Activated CD8-positive, alpha-beta memory T cell treated with anti-CD3 and anti-CD28 coated beads, Interleukin-2, amount 50 U/mL, for 48 hours (primary cell): ENCODE measurements around the gene OPCML.

Source experiments
- DNase-seq: peaks from one replicate; pipeline ENCODE4 v3.0.0-alpha.2; 2020

OPCML gene

DNA sequence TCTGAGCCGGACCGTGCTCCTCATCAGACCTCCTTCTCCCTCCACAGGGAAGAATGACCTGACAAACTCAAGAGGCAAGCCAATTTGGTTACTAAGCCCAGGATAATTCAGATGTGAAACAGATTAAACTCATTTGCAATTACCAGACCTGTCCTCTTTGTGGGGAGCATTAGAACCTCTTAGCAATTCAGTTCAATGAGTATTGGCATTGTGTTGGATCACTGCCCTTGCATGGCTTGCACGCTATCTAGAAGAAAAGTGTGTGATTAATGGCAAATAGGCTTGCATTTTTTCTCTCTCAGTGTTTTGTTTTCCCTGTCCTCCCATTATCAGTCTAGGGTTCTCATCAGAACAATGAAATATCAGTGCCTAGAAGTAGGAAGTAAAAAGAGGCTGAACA, 365.6 kb downstream of the OPCML start:
- no peak for DNase-seq

DNA sequence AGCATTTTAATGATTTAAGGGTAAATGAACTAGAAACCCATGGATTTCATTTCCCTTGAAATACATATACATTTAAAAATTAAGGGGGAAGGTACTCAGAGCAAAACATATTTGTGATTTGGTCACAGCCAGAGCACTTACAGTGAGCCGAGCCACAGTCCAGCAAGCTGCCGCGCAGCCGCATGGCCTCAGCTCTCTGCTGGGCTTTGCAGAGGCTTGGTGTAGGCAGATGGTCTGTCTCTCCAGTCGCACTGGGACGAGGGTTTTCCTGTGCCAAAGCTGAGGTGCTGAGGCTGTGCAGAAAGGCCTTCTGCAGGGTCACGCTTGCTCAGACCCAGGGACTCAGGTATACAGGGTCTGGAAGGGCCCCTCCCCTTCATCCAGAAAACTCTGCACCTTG, 367.3 kb downstream of the OPCML start:
- DNase-seq: no peak

DNA sequence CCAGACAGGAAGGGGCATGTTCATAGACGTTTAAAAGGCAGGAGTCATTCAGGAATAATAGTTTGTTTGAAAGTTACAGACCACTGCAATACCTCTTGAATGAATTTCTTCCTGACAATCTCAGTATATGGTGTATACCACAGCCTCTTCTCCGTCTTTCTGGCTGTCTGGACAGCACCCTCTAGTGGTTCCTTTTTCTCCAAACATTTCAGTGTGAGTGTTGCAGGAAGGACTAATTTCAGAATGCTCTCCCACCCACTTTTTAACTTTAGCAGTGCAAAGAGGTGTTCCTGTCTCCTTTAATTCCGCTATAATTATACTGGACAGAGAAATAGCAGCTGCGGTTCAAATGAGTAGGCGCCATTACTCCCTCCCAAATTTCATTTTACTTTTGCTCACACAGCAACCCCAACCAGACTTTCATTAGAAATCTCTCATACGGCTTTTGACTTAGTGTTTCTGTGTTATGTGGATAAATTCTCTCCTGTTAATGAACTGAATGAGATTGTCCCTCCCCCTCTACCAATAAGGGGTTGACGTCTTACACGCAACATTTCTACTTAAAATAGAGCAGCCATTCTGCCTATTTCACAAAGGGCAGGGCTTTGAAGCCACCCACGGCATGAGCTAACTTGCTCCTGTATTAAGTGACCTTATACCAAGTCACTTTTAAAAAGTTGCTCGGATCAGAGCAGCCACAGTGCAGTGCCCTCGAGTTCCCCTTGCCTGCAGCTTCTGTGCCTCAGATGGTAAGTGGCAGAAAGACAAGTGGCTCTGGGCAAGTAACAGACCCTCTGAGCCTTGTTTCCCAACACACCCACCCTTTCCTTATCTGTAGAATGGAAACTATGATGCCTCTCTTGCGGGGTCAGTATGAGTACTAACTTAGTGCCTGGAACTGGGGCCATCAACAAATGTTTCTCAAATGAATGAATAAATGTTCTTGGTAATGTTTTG, 368.6 kb downstream of the OPCML start:
- DNase-seq: no peak

DNA sequence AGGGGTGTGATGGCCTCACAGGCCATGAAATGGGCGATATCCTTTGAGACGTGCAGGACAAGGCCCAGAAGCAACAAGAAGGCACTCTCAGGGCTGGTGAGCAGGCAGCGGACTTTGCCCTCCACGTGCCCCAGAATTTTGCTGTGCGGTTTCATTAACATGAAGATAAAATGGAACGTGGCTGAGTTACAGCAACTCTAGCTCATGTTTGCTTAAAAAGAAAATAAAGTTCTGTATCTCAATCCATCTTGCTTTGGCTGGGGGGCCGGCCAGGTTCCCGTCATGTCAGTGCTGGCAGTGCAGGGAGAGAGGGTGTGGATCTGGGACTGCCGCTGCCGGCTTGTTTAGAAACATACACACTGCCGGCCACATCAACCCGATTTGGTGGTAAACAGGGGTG, 370.1 kb downstream of the OPCML start:
- DNase-seq: no peak

DNA sequence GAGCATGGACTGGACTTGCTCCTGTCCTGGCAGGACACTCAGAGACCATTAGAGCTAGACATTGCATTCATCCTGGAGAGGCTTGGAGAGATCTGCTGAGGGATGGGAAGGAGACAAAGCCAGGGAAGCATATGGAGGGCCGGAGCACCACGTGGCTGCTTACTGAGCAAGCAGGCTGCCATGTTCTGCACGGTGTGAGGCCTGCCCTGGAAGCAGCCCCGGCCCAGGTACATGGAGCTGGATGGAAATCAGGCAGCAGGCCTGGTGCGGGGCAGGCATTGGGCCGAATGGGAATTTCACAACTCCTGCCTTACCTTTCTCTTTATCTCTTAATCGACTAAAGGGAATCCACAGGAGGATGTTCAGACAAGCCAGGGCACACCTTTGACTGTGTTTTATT, 371.5 kb downstream of the OPCML start:
- no peak for DNase-seq

DNA sequence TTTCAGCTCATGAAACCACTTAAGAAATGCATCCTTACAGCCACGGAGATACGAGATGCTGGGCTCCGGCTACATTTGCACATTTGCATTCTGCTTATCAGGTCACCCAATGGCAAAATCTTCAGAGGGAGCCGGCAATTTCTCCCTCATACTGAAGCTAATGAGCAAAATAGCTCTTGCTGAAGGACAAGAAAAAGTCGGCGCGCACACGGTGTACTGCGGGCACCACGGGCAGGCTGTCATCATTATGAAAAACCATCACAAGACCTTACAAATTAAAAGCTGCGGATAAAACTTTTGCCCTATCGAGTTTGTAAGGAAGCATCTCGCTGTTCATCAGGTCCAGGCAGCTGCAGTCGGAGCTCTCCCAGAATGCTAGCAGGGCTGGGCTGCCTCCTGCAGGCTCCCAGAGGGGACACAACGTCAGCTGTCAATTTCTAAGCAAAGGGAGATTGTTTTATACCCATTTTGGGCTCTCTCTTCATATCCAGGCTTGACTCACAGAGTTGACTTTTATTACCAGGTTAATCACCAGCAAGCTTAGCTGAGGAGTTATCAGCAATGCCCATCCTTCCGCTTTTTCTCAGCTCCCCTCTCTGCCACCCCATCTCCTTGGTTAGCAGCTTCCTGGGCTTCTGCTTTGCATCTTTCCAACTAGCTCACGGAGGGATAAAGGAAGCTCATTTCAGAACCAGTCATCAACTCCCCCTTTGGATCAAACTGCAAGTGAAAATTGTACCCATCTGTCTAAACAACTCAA, 375.1 kb downstream of the OPCML start:
- DNase-seq: no peak

DNA sequence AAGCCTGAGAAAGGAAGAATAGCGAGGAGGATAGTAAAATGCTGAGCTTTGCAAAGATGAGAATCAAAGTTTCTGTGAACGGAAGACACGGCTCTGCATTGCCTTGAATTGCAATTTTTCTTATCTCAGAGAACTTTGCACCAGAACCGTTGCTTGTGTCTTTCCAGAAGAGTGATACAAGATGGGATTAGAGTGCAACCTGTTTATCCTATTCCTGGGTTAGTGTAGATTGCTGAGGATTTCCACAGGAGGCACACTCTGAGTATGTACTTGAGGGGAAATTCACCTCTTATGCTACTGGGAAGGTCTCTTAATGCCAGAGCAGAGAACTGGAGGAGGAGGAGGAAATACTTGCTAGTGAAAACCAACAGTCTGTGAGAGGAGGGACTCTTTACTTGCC, 377.5 kb downstream of the OPCML start:
- no peak for DNase-seq

DNA sequence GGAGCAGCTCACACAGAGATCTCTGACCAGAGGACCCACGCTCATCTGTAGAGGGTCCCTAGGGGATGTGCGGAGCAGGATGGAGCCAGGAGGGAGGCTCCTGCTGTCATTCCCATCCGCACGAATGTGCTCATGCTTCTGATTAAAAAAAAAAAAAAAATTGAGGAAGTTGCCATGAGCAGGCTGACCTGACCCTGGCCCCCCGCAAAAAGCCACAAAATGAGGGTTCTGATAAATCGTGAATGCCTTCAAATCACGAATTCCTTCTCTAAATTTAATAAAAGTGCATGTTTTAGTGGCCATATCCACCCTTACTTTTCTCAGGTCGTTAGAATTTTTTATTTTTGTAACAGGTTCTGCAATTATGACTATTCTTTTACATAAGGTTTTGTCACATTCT, 378.2 kb downstream of the OPCML start:
- no peak for DNase-seq

DNA sequence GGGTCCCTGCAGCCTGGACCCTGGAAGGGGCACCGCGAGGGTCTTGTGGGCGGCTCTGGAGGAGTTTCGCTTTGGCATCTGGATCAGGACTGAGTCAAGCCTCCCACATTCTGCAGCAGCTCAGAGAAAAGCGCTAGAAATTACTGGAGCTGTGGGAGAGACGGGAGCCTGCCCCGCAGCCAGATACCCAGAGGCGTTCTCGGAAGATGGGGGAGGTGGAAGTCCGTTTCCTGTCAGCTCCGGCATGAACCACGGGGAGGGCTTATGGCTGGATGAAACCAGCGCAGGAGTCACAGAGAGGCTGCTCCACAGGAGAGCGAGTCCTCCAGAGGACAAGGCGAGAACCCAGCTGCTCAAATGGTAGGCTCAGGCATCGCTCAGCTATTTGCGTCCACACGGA, 379.3 kb downstream of the OPCML start:
- no peak for DNase-seq

DNA sequence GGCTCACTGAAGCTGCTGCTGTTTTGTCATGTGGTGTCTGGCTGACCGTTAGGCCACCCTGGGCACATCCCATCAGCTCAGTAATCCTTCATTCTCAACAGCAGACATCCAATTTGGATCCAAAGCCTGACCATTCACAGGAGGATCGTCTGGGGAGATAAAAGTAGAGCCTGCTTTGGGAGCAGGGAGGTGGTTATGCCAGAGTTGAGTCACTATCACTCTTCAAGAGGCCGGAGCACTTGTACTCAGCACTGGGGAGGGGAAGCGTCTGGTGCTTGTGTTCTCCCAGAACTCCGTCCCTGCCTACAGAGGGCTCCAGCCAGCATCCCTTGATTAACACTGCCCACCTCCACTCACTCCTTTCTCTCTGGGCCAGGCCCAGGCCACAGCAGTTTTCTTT, 382.6 kb downstream of the OPCML start:
- no peak for DNase-seq

DNA sequence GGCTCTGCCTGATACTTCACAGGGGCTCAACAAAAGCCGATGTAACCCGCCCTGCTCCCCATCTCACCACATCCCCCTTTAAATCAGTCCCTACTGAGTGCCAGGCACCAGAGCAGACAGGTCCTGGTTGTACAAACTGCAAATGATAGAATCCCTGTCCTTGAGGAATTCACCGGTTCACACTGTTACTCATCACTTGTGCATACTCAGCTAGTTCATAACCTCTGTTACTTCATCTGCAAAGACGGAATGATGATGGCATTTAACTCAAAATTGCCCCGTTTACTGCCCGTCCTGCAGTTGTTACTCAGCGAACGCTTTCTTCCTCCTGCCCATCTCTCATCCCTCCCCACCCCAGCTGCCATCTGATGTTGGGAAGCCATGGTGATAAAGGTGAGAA, 384.7 kb downstream of the OPCML start:
- DNase-seq: no peak

DNA sequence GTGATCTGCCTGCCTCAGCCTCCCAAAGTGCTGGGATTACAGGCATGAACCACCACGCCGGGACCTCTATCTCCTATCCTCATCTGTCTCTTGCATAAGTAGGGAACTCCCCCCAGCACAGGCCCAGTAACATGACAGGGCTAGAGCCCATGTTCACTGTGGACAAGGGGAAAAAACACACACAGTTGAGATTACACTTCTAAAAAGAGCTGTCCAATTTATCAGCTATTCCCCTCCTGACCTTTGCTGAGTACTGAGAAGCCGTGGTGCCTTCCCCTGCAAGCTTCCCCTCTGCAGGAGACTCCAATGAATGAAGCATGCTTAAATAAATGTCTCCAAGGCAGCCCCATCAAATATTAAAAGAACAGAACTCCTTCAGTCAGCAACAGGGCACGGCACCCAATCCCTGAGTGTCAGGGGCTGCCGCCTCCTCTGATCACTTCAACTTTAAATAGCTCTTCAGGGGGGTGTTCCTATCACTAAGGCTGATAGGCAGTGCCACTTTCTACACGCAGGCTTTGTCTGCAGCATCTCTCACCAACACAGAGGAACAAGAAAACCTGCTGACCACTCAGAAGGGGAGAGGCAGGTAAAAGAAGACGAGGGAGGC, 385.5 kb downstream of the OPCML start:
- DNase-seq: no peak

DNA sequence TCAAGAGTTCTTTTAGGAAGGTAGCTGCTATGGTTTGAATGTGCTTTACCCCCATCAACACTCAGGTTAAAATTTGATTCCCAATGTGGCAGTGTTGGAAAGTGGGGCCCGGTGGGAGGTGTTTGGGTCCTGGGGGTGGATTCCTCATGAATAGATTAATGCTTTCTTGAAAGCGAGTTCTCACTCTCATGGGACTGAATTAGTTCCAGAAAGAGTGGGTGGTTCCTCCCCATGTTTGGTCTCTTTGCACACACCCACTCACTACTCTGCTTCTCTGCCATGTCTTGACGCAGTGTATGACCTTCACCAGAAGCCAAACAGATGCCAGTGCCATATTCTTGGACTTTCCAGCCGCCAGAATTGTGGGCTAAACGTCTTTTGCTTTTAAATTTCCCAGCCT, 394.4 kb downstream of the OPCML start:
- DNase-seq: no peak

DNA sequence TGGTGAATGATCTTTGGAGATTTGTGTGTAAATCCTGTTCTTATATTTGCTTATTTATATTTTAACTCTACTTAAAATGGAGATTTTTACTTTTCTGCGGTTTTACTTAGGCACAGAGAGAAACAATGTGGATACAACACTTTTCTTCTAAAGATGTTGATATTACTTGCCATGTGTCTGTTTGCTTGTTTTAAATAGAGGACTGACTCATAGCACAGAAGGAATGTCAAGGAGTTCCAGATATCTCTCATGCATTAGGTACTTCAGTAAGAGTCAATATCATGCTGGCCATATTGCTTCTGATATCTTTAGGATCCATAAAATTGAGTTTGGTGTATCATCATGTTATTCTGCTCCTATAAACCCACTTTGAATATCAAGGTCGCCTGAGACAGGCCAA, 395.0 kb downstream of the OPCML start:
- DNase-seq: no peak

DNA sequence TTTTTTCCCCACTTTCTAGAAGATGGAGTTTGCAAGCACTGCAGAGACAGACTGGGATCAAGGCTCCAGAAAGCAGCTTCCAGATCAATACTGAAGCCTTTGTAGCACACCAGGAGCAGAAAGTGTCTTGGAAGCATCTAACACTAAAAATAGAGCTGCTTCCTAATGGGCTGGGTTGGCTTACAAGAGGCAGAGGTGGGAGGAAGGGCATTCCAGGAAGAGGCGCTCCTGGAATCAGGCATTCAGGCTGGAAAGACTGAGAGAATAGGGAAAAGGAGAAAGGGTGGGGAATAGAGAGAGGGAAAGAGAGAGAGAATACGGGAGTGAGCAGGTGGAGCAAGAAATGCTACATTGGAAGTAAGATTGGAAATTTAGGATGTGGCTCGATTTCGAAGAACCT, 395.9 kb downstream of the OPCML start:
- DNase-seq: no peak

DNA sequence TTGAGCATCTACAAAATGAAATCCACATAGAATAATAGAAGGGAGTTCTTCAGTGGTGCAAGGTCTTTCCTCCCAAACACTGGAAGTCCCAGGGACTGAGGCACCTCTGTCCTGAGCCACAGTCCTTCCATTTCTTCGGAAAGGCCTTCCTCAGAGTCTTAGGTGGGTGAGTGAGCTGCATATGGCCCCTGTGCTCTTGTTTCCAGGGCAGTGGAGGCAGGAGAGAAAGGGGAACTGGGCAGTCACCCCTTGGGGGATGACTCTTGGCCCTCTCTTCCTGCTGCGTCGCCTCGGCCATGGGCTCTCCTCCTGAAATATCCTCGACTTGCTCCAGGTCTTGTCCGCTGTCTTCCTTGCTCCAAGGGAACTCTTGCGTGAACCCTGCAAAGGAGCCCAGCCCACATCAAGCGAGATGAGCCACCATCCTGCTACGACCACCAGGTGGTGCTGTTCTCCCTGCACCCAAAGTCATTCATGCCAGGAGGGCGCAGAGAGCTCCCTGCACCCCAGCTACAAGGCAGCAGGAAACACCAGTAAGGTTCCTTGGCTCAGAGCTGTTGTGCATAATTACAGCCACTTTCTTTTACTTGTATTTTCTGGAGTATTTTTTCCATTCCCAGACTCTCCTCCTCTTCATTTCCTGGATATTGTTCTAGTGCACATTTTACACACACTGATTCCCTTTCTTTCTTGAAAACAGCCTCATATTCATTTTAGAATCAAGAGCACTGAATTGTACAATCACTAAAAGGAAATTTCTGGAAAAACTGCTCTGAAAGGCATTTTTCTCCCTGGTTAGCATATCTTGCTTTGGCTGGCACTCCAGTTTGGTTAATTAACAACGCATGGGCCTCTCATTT, 397.8 kb downstream of the OPCML start:
- peak; percentile 72 for DNase-seq

DNA sequence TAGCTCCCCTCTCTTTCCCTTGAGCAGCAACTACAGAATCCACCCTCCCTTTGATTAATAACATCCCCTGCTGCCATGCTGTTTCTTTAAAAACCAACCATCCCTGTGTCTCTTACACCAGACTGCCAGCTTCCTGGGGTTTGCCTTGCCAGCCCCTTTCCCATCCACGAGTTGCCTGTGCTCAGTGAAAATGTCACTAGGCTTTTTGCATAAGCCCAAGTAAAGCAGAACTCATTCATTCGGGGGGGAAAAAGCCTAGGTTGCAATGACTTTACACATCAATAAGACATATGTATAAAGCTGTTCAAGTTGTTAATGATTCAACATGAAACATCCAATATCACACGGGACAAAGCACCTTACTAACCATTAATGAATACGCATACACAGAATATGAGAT, 398.7 kb downstream of the OPCML start:
- no peak for DNase-seq

DNA sequence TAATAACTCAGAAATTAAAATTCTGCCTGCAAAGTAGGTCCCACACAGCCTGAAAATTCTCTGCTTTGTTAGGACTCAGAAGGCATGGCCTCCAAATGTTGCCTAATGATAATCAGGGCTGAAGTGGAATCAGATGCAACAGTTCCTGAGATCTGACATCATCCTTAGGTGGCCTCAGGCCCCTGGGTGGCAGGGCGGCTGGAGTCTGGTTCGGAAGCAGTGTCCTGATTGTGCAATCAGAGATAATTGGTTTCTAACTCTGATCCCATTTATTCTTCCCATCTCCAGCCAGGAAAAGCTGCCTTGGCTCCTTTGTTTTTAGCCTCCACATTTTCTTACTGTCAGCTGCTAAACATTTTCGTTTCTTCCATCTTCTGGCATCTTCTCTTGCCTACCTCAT, 399.3 kb downstream of the OPCML start:
- no peak for DNase-seq

DNA sequence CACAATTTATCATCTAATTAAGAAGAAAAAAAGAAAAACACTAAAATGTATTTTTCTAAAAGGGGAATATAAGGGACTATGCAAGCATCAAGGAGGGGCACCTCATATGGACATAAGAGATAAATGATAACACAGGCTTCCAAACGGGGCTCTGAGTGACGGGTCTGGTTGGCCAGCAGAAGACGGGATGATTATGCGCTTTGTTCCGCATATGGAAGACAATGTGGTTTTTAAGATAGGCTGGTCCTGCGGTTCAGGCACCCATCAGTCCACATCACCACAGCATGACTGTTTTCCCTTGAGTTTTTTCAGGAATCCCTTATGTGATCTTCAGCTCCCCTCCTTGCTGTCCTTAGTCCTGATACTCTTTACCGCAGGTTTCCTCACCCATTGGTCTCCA, 404.6 kb downstream of the OPCML start:
- no peak for DNase-seq

DNA sequence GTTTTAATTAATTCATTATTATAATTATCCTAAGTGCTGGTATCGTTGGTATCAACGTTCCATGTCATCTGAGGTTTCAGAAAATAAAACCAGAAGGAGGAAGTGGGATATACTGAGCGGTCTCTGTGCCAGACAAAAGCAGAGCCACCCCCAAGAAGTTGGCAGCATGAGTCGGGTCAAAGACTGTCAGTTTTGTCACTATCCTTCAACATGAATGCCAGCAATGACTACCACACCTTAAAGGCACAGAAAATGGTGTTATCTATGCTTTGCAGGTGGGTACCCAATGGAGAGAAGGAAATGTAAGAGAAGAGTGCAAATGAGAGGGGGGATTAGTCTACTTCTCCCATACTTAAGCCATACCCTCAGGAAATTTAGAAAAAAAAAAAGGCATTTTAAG, 408.5 kb downstream of the OPCML start:
- no peak for DNase-seq

DNA sequence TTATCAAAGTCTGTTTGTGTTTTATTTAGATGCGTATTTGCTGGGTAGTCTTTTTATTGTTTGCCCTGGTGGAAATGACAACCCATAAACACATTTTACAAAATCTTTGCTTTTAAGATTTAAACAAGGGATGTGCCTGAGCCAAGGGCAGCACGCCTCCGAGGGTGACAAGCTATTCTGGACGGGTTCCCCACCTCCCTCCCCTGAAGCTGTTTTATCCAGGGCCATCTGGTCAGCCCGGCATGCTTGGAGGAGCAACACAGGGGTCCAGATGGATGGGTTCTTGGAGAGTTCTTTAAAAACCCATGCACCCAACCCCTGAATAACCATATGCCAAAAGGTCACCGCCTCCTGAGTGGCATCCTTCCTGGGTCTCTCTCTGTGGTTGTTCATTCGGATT, 408.9 kb downstream of the OPCML start:
- no peak for DNase-seq

DNA sequence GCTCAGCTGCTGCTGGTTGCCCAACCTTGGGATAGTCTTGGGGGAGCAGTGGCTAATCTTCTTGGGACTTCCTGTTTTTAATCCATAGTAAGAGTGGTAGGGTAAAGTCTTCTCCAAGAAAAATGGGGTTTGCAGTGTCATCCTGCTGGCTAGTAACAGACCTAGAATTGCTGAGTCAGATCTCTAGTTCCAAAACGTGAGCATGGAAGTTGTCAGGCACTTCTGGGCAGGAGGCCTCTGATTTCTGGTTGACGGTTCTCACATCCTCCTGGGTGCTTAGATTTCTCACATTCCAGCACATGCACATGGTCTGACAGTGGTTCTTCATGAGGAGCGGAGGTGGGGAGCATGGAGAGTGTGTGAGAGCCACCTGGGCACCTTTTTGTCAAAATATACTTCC, 410.0 kb downstream of the OPCML start:
- DNase-seq: no peak
